ENCODE results near the gene LIN37.

DNA sequence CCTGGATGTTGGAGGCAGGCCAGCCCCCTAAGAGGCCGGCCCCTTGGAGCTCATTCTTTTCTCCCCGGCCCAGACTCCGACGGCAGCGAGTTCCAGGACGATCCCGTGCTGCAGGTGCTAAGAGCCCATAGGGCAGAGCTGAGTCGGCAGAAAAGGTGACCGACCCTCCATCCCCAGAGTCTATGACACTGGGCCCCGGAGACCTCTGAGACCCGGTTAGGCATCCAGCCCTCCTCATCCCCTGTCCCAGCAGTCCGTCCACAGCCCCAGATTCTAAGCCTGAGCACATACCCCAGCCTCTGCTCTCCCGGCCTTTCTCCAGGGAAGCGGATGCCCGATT is 19.7 kb downstream of the LIN37 start:
- TF ChIP-seq POLR2A (IDR thresholded peaks at IDR 0.05; ENCODE audit: low read depth): no peak
- TF ChIP-seq, protein P1, sequence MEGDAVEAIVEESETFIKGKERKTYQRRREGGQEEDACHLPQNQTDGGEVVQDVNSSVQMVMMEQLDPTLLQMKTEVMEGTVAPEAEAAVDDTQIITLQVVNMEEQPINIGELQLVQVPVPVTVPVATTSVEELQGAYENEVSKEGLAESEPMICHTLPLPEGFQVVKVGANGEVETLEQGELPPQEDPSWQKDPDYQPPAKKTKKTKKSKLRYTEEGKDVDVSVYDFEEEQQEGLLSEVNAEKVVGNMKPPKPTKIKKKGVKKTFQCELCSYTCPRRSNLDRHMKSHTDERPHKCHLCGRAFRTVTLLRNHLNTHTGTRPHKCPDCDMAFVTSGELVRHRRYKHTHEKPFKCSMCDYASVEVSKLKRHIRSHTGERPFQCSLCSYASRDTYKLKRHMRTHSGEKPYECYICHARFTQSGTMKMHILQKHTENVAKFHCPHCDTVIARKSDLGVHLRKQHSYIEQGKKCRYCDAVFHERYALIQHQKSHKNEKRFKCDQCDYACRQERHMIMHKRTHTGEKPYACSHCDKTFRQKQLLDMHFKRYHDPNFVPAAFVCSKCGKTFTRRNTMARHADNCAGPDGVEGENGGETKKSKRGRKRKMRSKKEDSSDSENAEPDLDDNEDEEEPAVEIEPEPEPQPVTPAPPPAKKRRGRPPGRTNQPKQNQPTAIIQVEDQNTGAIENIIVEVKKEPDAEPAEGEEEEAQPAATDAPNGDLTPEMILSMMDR (IDR thresholded peaks at IDR 0.05): no peak
- TF ChIP-seq EP300 (IDR thresholded peaks at IDR 0.05): no peak

All from esophagus muscularis mucosa (tissue), 4 donors.